ENCODE data around the gene DHODH. TPM values are rescaled to one million over a fixed set of nuclear protein-coding genes. Genes with fewer than 3 reads are reported as not detected.

Gene DHODH
- total RNA-seq, 1 donor from 2014 or later, result 13.1 TPM

DNA sequence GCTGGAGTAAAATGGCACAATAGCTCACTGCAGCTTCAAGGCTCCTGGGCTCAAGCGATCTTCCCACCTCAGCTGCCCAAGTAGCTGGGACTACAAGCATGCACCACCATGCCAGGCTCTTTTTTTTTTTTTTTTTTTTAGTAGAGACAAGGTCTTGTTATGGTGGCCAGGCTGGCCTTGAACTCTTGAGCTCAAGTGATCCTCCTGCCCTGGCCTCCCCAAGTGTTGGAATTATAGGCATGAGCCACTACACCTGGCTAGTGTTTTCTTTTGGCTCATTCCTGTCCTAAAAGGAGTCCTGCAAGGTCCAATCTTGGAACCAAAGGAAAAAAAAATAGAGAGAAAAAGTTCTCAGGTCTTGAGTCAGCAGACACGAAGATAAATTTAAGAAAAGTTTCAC, 39.2 kb upstream of the DHODH start:
- no peak overlapping the region for H3K27ac Mint-ChIP-seq
- TF ChIP-seq, protein P1, sequence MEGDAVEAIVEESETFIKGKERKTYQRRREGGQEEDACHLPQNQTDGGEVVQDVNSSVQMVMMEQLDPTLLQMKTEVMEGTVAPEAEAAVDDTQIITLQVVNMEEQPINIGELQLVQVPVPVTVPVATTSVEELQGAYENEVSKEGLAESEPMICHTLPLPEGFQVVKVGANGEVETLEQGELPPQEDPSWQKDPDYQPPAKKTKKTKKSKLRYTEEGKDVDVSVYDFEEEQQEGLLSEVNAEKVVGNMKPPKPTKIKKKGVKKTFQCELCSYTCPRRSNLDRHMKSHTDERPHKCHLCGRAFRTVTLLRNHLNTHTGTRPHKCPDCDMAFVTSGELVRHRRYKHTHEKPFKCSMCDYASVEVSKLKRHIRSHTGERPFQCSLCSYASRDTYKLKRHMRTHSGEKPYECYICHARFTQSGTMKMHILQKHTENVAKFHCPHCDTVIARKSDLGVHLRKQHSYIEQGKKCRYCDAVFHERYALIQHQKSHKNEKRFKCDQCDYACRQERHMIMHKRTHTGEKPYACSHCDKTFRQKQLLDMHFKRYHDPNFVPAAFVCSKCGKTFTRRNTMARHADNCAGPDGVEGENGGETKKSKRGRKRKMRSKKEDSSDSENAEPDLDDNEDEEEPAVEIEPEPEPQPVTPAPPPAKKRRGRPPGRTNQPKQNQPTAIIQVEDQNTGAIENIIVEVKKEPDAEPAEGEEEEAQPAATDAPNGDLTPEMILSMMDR (conservative IDR thresholded peaks at IDR 0.05), result no peak
- no peaks in the 10 kb centered on the region for H3K27me3 Mint-ChIP-seq
- DNase-seq (ENCODE audit: extremely low spot score, unreplicated experiment), result no peak
- no peak overlapping the region for H3K4me3 Mint-ChIP-seq
- no peaks in the 10 kb centered on the region for H3K9me3 Mint-ChIP-seq
- H3K4me1 Mint-ChIP-seq (ENCODE audit: unreplicated experiment), result no peaks in the 10 kb centered on the region
- H3K36me3 Mint-ChIP-seq, result no peaks in the 10 kb centered on the region

DNA sequence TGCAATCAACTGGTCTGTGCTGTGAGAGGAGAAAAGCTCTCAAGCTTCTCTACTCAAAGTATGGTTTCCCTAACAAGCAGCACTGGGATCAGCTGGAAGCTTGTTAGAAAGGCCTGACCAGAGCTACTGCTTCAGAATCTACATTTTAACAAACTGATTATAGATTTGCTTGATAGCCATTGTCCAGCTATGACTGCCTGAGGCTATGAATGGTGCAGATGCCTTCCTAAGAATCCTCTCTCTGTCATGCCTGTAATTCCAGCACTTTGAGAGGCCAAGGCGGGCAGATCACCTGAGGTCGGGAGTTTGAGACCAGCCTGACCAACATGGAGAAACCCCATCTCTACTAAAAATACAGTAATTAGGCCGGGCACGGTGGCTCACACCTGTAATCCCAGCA, 37.0 kb upstream of the DHODH start:
- no peak overlapping the region for H3K27ac Mint-ChIP-seq
- no peaks in the 10 kb centered on the region for H3K4me1 Mint-ChIP-seq (ENCODE audit: unreplicated experiment)
- no peaks in the 10 kb centered on the region for H3K27me3 Mint-ChIP-seq
- H3K4me3 Mint-ChIP-seq, result no peak overlapping the region
- TF ChIP-seq, protein P1 (conservative IDR thresholded peaks at IDR 0.05), result no peak
- H3K9me3 Mint-ChIP-seq, result no peaks in the 10 kb centered on the region
- no peak for DNase-seq (ENCODE audit: extremely low spot score, unreplicated experiment)
- H3K36me3 Mint-ChIP-seq, result no peaks in the 10 kb centered on the region

DNA sequence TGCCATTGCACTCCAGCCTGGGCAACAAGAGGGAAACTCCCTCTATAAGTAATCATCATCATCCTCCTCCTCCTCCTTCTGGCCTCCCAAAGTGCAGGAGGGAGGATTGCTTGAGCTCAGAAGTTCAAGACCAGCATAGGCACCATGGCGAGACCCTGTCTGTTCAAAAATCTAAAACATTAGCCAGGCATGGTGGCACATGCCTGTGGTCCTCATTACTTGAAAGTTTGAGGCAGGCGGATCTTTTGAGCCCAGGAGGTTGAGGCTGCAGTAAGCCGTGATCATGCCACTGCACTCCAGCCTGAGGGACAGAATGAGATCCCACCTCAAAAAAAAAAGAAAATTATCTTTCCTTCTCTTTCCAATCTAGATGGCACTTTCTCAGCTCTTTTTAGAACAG, 36.2 kb upstream of the DHODH start:
- Mint-ChIP-seq H3K4me1 (ENCODE audit: unreplicated experiment) (no peaks in the 10 kb centered on the region), H3K4me3 (no peak overlapping the region)

DNA sequence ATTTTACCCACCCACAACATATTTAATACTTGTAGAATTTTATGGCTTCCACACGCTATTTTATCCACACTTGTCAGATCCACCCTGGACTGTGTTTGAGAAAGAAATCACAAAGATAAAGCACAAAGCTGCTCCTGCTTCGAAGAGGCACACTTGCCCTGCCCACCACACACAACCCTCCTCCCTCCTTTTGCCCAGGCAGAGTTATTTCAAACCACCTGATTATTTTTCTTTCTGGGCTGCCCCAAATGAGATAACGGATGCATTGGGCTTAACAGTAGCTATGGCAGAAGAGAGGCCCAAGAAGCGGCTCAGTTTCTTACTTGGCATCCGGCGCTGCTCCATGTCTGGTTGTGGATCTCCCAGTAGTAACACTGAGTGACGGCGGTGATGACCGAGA, 35.5 kb upstream of the DHODH start:
- Mint-ChIP-seq H3K27ac (no peak overlapping the region), H3K27me3 (no peaks in the 10 kb centered on the region), H3K36me3 (no peaks in the 10 kb centered on the region), H3K9me3 (no peaks in the 10 kb centered on the region), H3K4me3 (no peak overlapping the region), H3K4me1 (ENCODE audit: unreplicated experiment) (no peaks in the 10 kb centered on the region)
- no peak for DNase-seq (ENCODE audit: extremely low spot score, unreplicated experiment)
- TF ChIP-seq, protein P1 (conservative IDR thresholded peaks at IDR 0.05), result no peak

More for the DNA sequence above, 36.2 kb upstream of the DHODH start:
- Mint-ChIP-seq H3K27ac (no peak overlapping the region), H3K9me3 (no peaks in the 10 kb centered on the region), H3K27me3 (no peaks in the 10 kb centered on the region), H3K36me3 (no peaks in the 10 kb centered on the region)
- TF ChIP-seq, protein P1 (conservative IDR thresholded peaks at IDR 0.05), result no peak
- no peak for DNase-seq (ENCODE audit: extremely low spot score, unreplicated experiment)

DNA sequence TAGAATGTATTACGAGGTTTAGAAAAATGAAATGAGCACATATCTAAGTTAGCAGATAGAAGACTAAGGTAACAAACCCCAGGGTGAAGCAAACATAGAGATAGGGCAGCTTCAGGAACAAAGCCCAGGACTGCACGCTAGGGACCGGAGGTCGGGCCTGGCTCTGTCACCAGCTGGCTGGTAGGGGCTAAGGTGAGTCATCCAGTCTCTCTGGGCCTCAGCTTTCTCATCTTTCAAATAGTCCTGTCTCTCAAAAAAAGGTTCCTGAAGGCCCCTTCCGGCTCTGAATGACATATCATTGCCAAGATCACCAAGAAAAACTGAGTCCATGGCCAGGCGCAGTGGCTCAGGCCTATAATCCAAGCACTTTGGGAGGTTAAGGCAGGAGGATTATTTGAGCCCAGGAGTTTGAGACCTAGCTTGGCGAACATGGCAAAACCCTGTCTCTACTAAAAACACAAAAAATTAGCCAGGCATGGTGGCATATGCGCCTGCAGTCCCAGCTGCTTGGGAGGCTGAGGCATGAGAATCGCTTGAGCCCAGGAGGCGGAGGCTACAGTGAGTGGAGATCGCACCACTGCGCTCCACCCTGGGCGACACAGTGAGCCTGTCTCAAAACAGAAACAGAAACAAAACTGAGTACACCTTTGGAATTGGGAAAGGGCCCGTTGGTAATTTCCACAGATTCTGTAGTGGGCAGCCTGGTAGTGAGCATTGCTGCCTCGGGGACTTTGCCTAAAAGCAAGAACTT, 34.3 kb upstream of the DHODH start:
- TF ChIP-seq, protein P1 (conservative IDR thresholded peaks at IDR 0.05), result no peak
- H3K27ac Mint-ChIP-seq, result no peak overlapping the region
- no peaks in the 10 kb centered on the region for H3K36me3 Mint-ChIP-seq
- no peaks in the 10 kb centered on the region for H3K27me3 Mint-ChIP-seq
- no peak overlapping the region for H3K4me3 Mint-ChIP-seq
- H3K9me3 Mint-ChIP-seq, result no peaks in the 10 kb centered on the region
- no peaks in the 10 kb centered on the region for H3K4me1 Mint-ChIP-seq (ENCODE audit: unreplicated experiment)
- no peak for DNase-seq (ENCODE audit: extremely low spot score, unreplicated experiment)

Measured in type B pancreatic cell (in vitro differentiated cells).